ENCODE data around the gene MED13L.

Gene MED13L

GRCh38 chr12:116179384-116179783 lies 98.1 kb downstream of the MED13L start:
- DNase-seq: no peak

GRCh38 chr12:116177017-116177416 lies 100.5 kb downstream of the MED13L start:
- DNase-seq: no peak

GRCh38 chr12:116174904-116175303 lies 102.6 kb downstream of the MED13L start:
- DNase-seq: no peak

- DNase-seq: no peak
These were observed 103.5 kb downstream of the MED13L start for GRCh38 chr12:116174006-116174405.

- peak in 1 of 2 donors; percentile 11 for DNase-seq
These were observed 105.2 kb downstream of the MED13L start for GRCh38 chr12:116172224-116172849.

GRCh38 chr12:116171549-116171948 lies 105.9 kb downstream of the MED13L start:
- DNase-seq: no peak

GRCh38 chr12:116169071-116169470 lies 108.4 kb downstream of the MED13L start:
- no peak for DNase-seq

- DNase-seq: no peak
These were observed 111.2 kb downstream of the MED13L start for GRCh38 chr12:116166306-116166705.

GRCh38 chr12:116165036-116165425 lies 112.5 kb downstream of the MED13L start:
- DNase-seq: no peak

- peak; percentile 29 to 43 for DNase-seq
These were observed 113.0 kb downstream of the MED13L start for GRCh38 chr12:116164250-116165035.

- no peak for DNase-seq
These were observed 115.4 kb downstream of the MED13L start for GRCh38 chr12:116162071-116162470.

GRCh38 chr12:116161588-116161987 lies 115.9 kb downstream of the MED13L start:
- DNase-seq: no peak

GRCh38 chr12:116160883-116161458 lies 116.5 kb downstream of the MED13L start:
- no peak for DNase-seq

- DNase-seq: peak in 1 of 2 donors; percentile 13
These were observed 117.3 kb downstream of the MED13L start for GRCh38 chr12:116160231-116160630.

- DNase-seq: no peak
These were observed 117.8 kb downstream of the MED13L start for GRCh38 chr12:116159593-116160200.

GRCh38 chr12:116159175-116159574 lies 118.3 kb downstream of the MED13L start:
- DNase-seq: no peak

- no peak for DNase-seq
These were observed 119.6 kb downstream of the MED13L start for GRCh38 chr12:116157845-116158267.

GRCh38 chr12:116156614-116157013 lies 120.9 kb downstream of the MED13L start:
- DNase-seq: no peak

- no peak for DNase-seq
These were observed 122.1 kb downstream of the MED13L start for GRCh38 chr12:116155383-116155782.

GRCh38 chr12:116153983-116154382 lies 123.5 kb downstream of the MED13L start:
- DNase-seq: no peak

GRCh38 chr12:116153113-116153512 lies 124.4 kb downstream of the MED13L start:
- no peak for DNase-seq

GRCh38 chr12:116152268-116152667 lies 125.2 kb downstream of the MED13L start:
- no peak for DNase-seq

GRCh38 chr12:116150452-116150851 lies 127.0 kb downstream of the MED13L start:
- DNase-seq: no peak
